Stimulated activated CD8-positive, alpha-beta memory T cell treated with anti-CD3 and anti-CD28 coated beads, Interleukin-2, amount 100 ng/mL, for 1 hour (primary cell): Measurements from ENCODE around the gene POLH.
A peak's percentile ranks its signal among the peaks of the same experiment; 100 is the strongest.
"Not testable (repeated sequence)": the region's sequence is repeated elsewhere in the genome, so short reads cannot be mapped to it uniquely, and the experiment has no call there.

Experiments used
- DNase-seq, 2 donors: peaks; one replicate each; pipeline ENCODE4 v3.0.0-alpha.2; 2020; ENCODE audit warnings: low read depth in 2 of 2

Gene POLH

DNA sequence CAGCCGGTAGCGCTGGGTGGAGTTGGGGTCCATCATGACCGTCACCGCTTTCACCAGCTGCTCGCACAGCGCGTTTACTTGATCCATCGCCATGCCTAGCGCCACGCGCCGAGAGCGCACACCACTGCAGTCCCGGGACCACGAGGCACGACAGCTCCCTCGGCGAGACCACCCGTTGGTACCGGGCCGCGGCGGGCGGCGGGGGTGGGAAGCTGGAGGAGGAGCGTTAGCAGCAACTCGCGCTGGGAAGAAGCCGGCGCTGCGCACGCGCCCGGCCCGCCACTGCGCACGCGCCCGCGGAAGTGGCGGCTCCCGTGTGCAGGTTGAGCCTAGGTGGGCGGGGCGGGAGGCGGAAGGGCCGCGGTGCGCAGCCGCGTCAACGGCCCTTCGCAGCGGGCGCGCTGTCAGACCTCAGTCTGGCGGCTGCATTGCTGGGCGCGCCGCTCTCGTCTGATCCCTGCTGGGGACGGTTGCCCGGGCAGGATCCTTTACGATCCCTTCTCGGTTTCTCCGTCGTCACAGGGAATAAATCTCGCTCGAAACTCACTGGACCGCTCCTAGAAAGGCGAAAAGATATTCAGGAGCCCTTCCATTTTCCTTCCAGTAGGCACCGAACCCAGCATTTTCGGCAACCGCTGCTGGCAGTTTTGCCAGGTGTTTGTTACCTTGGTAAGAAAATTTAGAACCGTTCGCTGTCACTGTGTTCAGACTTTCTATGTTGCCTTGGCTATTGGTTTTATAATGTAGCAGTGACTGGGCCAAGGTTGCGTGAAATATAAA is at the start of gene POLH, which contains the start of gene XPO5:
Gene POLH, plus strand, starts transcription at position 414 of the 780 bp plus-strand sequence. CDS start 6,135 bp downstream, outside the sequence.
Gene XPO5, minus strand, starts transcription at position 267 of the 780 bp plus-strand sequence. Its CDS starts 174 bp downstream, at position 93.
- DNase-seq = peak; percentile 82

- no peak for DNase-seq
These were observed 43.8 kb upstream of the POLH start for GRCh38 chr6:43532201-43532600.

DNA sequence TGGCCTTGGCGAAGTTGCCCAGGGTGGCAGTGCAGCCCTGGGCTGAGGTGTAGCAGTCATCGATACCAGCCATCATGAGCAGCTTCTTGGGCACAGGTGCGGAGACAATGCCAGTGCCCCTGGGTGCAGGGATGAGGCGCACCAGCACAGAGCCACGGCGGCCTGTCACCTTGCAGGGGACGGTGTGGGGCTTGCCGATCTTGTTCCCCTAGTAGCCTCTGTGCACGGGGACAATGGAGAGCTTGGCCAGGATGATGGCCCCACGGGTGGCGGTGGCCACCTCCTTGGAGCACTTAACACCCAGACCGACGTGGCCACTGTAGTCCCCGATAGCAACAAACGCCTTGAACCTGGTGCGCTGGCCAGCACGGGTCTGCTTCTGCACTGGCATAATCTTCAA is 37.0 kb upstream of the POLH start:
- not testable (repeated sequence) for DNase-seq

- DNase-seq = not testable (repeated sequence)
These were observed 36.6 kb upstream of the POLH start for GRCh38 chr6:43539409-43539808.

GRCh38 chr6:43540507-43540906 is 35.5 kb upstream of the POLH start:
- no peak for DNase-seq

DNA sequence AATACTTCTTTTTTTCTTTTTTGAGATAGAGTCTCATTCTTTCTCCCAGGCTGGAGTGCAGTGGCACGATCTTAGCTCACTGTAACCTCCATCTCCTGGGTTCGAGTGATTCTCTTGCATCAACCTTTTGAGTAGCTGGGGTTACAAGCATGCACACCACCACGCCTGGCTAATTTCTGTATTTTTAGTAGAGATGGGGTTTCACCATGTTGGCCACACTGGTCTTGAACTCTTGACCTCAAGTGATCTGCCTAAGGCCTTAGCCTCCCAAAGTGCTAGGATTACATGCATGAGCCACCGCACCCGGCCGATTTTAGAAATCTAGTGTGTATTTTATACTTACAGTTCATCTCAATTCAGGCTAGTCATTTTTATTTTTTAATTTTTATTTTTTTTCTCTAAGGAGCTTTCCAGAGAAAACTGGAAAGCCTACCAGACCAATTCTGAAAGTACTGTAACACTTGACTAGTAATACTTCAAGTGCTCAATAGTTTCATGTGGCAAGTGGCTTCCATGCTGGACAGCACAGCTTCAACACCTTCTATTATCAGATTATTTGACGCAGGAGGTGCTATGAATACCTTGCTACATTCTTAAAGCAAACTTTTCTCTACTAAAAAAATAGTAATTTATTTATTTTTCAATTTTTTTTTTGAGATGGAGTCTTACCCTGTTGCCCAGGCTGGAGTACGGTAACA is 34.1 kb upstream of the POLH start:
- DNase-seq = no peak

GRCh38 chr6:43544461-43544860 is 31.5 kb upstream of the POLH start:
- DNase-seq = no peak

DNA sequence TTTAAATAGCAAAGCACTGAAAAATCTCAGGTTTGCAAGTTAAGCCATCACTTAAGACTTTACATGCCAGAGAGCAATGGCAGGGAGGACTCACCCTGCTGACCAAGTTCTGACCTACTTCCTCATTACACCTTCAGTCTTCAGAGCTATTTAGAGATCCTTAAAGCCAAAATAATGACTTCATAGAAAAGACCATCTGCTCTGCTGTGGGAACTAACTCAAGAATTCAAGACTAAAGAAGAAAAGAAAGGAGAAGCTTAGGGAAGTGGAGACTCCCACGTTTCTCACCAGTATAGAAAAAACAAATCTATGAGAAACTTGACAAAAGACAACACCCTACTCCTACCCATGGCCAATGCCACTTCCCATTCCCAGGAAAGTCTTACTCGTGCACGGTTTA is 28.8 kb upstream of the POLH start:
- DNase-seq = no peak

- not testable (repeated sequence) for DNase-seq
These were observed 18.4 kb upstream of the POLH start for GRCh38 chr6:43557620-43558019.

DNA sequence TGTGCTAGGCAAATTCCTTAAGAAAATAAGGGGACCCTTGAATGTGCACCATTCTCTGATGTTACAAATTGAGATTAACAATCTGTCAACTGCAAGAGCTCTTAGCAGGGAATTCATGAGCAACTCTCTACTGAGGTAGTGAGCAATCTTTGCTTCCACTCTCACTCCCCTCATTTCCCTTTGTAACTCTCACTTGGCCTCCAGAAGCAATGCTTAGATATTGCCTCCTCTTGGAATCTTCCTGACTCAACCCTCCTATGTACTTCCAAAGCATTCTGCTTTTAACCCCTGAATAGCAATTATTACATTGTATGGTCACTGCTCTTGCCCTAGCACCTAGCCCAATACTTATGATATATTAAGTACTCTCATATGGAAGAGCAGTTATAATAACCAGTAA is 16.7 kb upstream of the POLH start:
- no peak for DNase-seq

GRCh38 chr6:43570876-43571441 is 5.0 kb upstream of the POLH start:
- DNase-seq = no peak

- DNase-seq = no peak
These were observed 4.0 kb upstream of the POLH start for GRCh38 chr6:43572015-43572414.

DNA sequence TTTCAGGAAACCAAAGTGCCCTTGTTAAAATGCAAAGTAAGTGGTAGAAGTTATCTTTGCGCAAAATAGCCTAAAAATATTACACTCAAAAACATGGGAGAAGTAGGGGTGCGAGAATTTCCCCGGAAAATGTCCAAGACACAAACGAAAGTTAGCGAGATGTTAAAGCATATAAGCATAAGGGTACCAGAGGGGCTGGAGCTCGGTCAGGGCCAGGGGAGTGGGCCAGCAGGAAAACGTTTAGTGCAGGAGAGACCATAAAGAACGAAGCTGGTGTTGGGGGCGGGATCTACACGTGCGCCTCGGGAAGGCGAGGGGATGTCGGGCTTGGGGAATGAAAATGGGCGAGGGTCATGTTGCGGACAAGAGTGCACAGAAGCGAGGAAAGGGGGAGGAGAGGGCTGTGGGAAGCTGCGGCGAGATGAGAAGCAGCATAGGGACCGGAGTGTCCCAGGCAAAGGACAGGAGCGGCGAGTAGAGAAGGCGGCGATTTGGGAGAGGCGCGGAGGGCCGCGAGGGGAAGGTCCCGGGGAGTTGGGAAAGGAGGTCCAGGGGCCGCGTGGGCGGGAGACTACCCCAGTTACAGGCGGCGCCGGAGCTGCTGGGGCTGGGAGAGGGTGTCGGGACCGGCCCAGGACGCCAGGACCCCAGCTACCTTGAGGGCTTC is 747 bp upstream of the POLH start:
- no peak for DNase-seq

GRCh38 chr6:43578748-43579147 is 2.8 kb downstream of the POLH start:
- DNase-seq = no peak

- no peak for DNase-seq
These were observed 3.2 kb downstream of the POLH start for GRCh38 chr6:43579171-43579570.

- DNase-seq = no peak
These were observed 6.9 kb downstream of the POLH start for GRCh38 chr6:43582911-43583310.

GRCh38 chr6:43584892-43585570 is 9.0 kb downstream of the POLH start:
- DNase-seq = no peak

DNA sequence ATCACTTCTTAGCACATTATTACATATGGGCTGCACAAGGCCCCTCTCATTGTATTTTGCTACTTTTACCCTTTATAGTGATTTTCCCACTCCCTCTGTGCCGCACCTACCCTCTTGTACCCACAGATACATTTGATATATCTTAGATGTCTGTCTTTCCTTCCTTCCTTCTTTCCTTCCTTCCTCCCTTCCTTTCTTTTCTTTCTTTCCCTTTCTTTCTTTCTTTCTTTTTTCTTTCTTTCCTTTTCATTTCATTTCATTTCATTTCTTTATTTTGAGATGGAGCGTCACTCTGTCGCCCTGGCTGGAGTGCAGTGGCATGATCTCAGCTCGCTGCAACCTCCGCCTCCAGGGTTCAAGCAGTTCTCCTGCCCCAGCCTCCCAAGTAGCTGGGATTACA is 12.2 kb downstream of the POLH start:
- no peak for DNase-seq

- not testable (repeated sequence) for DNase-seq
These were observed 13.6 kb downstream of the POLH start for GRCh38 chr6:43589564-43589963.

GRCh38 chr6:43593938-43594337 is 18.0 kb downstream of the POLH start:
- DNase-seq = no peak

- DNase-seq = no peak
These were observed 24.6 kb downstream of the POLH start for GRCh38 chr6:43600595-43600994.

GRCh38 chr6:43604174-43604573 is 28.2 kb downstream of the POLH start:
- DNase-seq = no peak
